Esophagus squamous epithelium (tissue), 5 donors: Measurements from ENCODE around the gene OR4C3. TPM values are rescaled to one million over a fixed set of nuclear protein-coding genes. Genes with fewer than 3 reads are reported as not detected.
"Not testable (repeated sequence)": the region's sequence is repeated elsewhere in the genome, so short reads cannot be mapped to it uniquely, and the experiment has no call there.

ENCODE experiments used
- DNase-seq: peaks from one replicate; lab custom pipeline; 2025; lab: John Stamatoyannopoulos, UW
- H3K27ac ChIP-seq, 4 donors: fragments of 200-600 bp; sonication (generic); one replicate each; pipeline ENCODE4 v1.5.1; 2016 to 2019; ENCODE audit warnings: mild to moderate bottlenecking in 1 of 4
- H3K27me3 ChIP-seq, 4 donors: fragments of 200-600 bp; sonication (generic); 1 replicate in 3 of 4; 2 replicates in 1 of 4; pipeline versions ENCODE4 v1.5.1 to v1.6.0; 2017 to 2021; ENCODE audit warnings: antibody characterized with exemption in 1 of 4
- H3K36me3 ChIP-seq, 3 donors: fragments of 200-600 bp; sonication (generic); one replicate each; pipeline ENCODE4 v1.5.1; 2016 to 2019
- H3K4me1 ChIP-seq, 3 donors: fragments of 200-600 bp; sonication (generic); one replicate each; pipeline ENCODE4 v1.5.1; 2017 to 2019
- H3K4me3 ChIP-seq, 4 donors: fragments of 200-600 bp; sonication (generic); 1 replicate in 3 of 4; 2 replicates in 1 of 4; pipeline ENCODE4 v1.5.1; 2016 to 2019; ENCODE audit warnings: mild to moderate bottlenecking in 2 of 4, moderate library complexity in 1 of 4
- H3K9me3 ChIP-seq, 3 donors: fragments of 200-600 bp; sonication (generic); one replicate each; pipeline ENCODE4 v1.5.1; 2016 to 2019
- CTCF ChIP-seq, 6 experiments: fragments of 450-650 bp in 4 of 6; fragments of 200-600 bp in 2 of 6; sonication (generic) in 2 of 6; IDR thresholded peaks; one replicate each; pipeline ENCODE4 v1.5.1; 2016 to 2019; ENCODE audit warnings: antibody characterized with exemption in 6 of 6, mild to moderate bottlenecking in 4 of 6, moderate library complexity in 4 of 6
- POLR2A ChIP-seq, 4 donors: fragments of 450-650 bp; IDR thresholded peaks; one replicate each; pipeline ENCODE4 v1.6.1; 2017; ENCODE audit warnings: antibody characterized with exemption in 4 of 4, mild to moderate bottlenecking in 4 of 4, moderate library complexity in 3 of 4
- WGBS, 2 donors: methylation state at CpG; one replicate each; pipeline ENCODE4 v1.1.5; 2018; 5-methylcytosine and 5-hydroxymethylcytosine counted together
- intact Hi-C: fragments of 100-400 bp; cut with DNase I; formaldehyde crosslinking; loops from one replicate; pipeline ENCODE4 v1.15.0; 2022
- total RNA-seq, 4 donors: library from RNA; depleted of rRNA; stranded (reverse); fragments of >200 nt; gene quantifications; one replicate each; pipeline ENCODE4 v1.1.0, GENCODE V29; 2016
- donor health status: DM: yes; HTN: yes; CAD: no.

Gene OR4C3
- not detected for total RNA-seq

GRCh38 chr11:48324620-48325019 is at the start of gene OR4C3:
OR4C3 (plus strand) TSS chr11:48324920; CDS start chr11:48325022, 102 bp downstream.
- H3K4me3 ChIP-seq, H3K4me1 ChIP-seq, intact Hi-C loops, DNase-seq, H3K9me3 ChIP-seq, H3K27me3 ChIP-seq, H3K36me3 ChIP-seq, H3K27ac ChIP-seq: not testable (repeated sequence)

- Histone ChIP-seq H3K27ac (no peak within 1 kb of the TSS), H3K9me3 (no peaks in the 10 kb centered on the region), H3K27me3 (no peaks in the 10 kb centered on the region), H3K36me3 (no peaks in the 10 kb centered on the region), H3K4me1 (no peaks in the 10 kb centered on the region), H3K4me3 (no peak within 1 kb of the TSS)
- TF ChIP-seq POLR2A (IDR thresholded peaks at IDR 0.05) (no peak), CTCF (IDR thresholded peaks at IDR 0.05) (no peak)
- WGBS, 2 donors: 47 to 56% methylated on average over 1 of the region's 1 CpG
- intact Hi-C loops: no loop called here
- DNase-seq: no peak
These were observed 18.8 kb upstream of the OR4C3 start, which contains the start of gene OR4S1 for GRCh38 chr11:48305923-48306322. OR4S1 (plus strand) TSS chr11:48306223; CDS start chr11:48306223, 0 bp downstream.

- Histone ChIP-seq H3K27ac (no peak overlapping the region), H3K27me3 (no peaks in the 10 kb centered on the region), H3K36me3 (no peaks in the 10 kb centered on the region), H3K9me3 (no peaks in the 10 kb centered on the region), H3K4me3 (no peak overlapping the region), H3K4me1 (no peaks in the 10 kb centered on the region)
- 26 to 27% methylated on average over 5 of the region's 5 CpGs for WGBS, 2 donors
- no peak for DNase-seq
- intact Hi-C loops: no loop called here
- TF ChIP-seq CTCF (IDR thresholded peaks at IDR 0.05) (peak; percentile 56 to 76 (median 64)), POLR2A (IDR thresholded peaks at IDR 0.05) (no peak)
These were observed 16.8 kb upstream of the OR4C3 start for GRCh38 chr11:48307760-48308386.

- H3K4me3 ChIP-seq, H3K27ac ChIP-seq, DNase-seq, H3K36me3 ChIP-seq, intact Hi-C loops, H3K27me3 ChIP-seq, H3K4me1 ChIP-seq, H3K9me3 ChIP-seq: not testable (repeated sequence)
- 23 to 33% methylated on average over 2 of the region's 2 CpGs for WGBS, 2 donors
These were observed 11.1 kb upstream of the OR4C3 start for GRCh38 chr11:48313590-48313989.

- H3K36me3 ChIP-seq, H3K4me3 ChIP-seq, H3K9me3 ChIP-seq, H3K4me1 ChIP-seq, H3K27ac ChIP-seq, DNase-seq, intact Hi-C loops, H3K27me3 ChIP-seq: not testable (repeated sequence)
- WGBS, 2 donors: 66 to 67% methylated on average over 2 of the region's 2 CpGs
These were observed 4.9 kb upstream of the OR4C3 start for GRCh38 chr11:48319813-48320212.

GRCh38 chr11:48341466-48341865 is 16.7 kb downstream of the OR4C3 start:
- 38 to 44% methylated on average over 2 of the region's 2 CpGs for WGBS, 2 donors
- no peaks in the 10 kb centered on the region for H3K36me3 ChIP-seq
- intact Hi-C loops: no loop called here

GRCh38 chr11:48342505-48342904 is 17.8 kb downstream of the OR4C3 start:
- H3K27ac ChIP-seq, H3K27me3 ChIP-seq, H3K4me3 ChIP-seq, H3K36me3 ChIP-seq, intact Hi-C loops, H3K4me1 ChIP-seq, DNase-seq, H3K9me3 ChIP-seq: not testable (repeated sequence)
- WGBS, 2 donors: 53 to 60% methylated on average over 2 of the region's 2 CpGs

More at GRCh38 chr11:48341466-48341865, 16.7 kb downstream of the OR4C3 start:
- Histone ChIP-seq H3K9me3 (no peaks in the 10 kb centered on the region), H3K27me3 (no peaks in the 10 kb centered on the region), H3K4me1 (no peaks in the 10 kb centered on the region), H3K4me3 (no peak overlapping the region), H3K27ac (no peak overlapping the region)
- no peak for DNase-seq
- TF ChIP-seq CTCF (IDR thresholded peaks at IDR 0.05) (no peak), POLR2A (IDR thresholded peaks at IDR 0.05) (no peak)

- H3K27me3 ChIP-seq, H3K4me1 ChIP-seq, DNase-seq, H3K36me3 ChIP-seq, H3K4me3 ChIP-seq, intact Hi-C loops, H3K27ac ChIP-seq, H3K9me3 ChIP-seq: not testable (repeated sequence)
- WGBS, 2 donors: 80 to 100% methylated on average over 1 of the region's 5 CpGs
These were observed 21.6 kb downstream of the OR4C3 start for GRCh38 chr11:48346286-48346685.
